ENCODE measurements around the gene ZDHHC3.

Gene ZDHHC3

GRCh38 chr3:44883999-44884431 lies 92.0 kb downstream of the ZDHHC3 start:
- no peaks in the 10 kb centered on the region for H3K36me3 ChIP-seq (ENCODE audit: control insufficient read depth, low read length)
- H3K9me2 ChIP-seq (replicated peaks; ENCODE audit: control insufficient read depth, low read length) = no peaks in the 10 kb centered on the region
- TF ChIP-seq EZH2phosphoT487 (IDR thresholded peaks at IDR 0.05; ENCODE audit: borderline replicate concordance, low read length) (no peak), CTCF (IDR thresholded peaks at IDR 0.05; ENCODE audit: low read depth, low read length, poor library complexity, severe bottlenecking) (no peak)
- no peaks in the 10 kb centered on the region for H3K79me2 ChIP-seq (ENCODE audit: control insufficient read depth, low read length)
- H4K20me1 ChIP-seq (ENCODE audit: control insufficient read depth, insufficient read depth, low read depth, low read length) = no peaks in the 10 kb centered on the region
- H3K4me1 ChIP-seq (ENCODE audit: control insufficient read depth, low read length) = no peaks in the 10 kb centered on the region
- no peaks in the 10 kb centered on the region for H3K9me3 ChIP-seq (ENCODE audit: control insufficient read depth, insufficient read depth, low read length)
- no peaks in the 10 kb centered on the region for H3F3A ChIP-seq (ENCODE audit: control insufficient read depth, insufficient read depth)
- H3K4me2 ChIP-seq (ENCODE audit: low read length) = no peak overlapping the region
- H3K27ac ChIP-seq (ENCODE audit: low read depth, low read length) = no peak overlapping the region
- no peak overlapping the region for H3K4me3 ChIP-seq (ENCODE audit: low read length)
- peaks cover 8% of the 10 kb centered on the region; the same call in 1 of the 2 replicates for H3K27me3 ChIP-seq (ENCODE audit: control insufficient read depth, low read length)

DNA sequence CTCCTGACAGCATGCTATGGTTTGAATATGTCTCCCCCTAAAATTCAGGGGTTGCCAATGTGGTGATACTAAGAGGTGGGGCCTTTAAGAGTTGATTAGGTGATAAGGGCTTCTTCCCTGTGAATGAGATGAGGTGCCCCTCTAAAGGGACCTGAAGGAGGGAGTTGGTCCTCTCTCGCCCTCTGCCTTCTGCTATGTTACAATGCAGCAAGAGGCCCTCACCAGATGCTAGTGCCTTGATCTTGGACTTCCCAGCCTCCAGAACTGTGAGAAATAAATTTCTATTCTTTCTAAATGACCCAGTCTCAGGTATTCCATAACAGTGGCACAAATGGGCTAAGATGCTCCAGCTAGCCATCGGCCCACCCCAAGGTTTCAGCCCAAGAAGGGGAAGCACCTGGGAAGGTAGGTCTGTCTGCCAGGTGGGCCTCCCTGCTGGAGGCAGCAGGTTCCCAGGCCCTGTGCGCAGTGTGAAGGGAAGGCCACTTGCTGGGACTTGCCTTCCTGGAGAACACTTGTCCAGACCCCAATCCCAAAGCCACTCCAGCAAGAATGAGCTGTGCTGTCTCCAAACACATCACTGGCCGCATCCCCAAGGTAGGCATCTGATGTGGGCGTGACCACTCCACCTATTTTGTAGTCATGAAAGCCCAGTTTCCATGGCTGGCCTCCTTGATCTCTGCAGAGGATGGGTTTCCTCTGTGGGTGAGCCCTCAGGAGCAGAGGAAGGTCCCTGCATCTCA lies 92.6 kb downstream of the ZDHHC3 start:
- H3K9me2 ChIP-seq (replicated peaks; ENCODE audit: control insufficient read depth, low read length) = no peaks in the 10 kb centered on the region
- no peak overlapping the region for H3K4me3 ChIP-seq (ENCODE audit: low read length)
- H4K20me1 ChIP-seq (ENCODE audit: control insufficient read depth, insufficient read depth, low read depth, low read length) = no peaks in the 10 kb centered on the region
- no peak overlapping the region for H3K27ac ChIP-seq (ENCODE audit: low read depth, low read length)
- H3K27me3 ChIP-seq (ENCODE audit: control insufficient read depth, low read length) = peaks cover 8% of the 10 kb centered on the region; the same call in 1 of the 2 replicates
- no peaks in the 10 kb centered on the region for H3K9me3 ChIP-seq (ENCODE audit: control insufficient read depth, insufficient read depth, low read length)
- H3K4me2 ChIP-seq (ENCODE audit: low read length) = no peak overlapping the region
- no peaks in the 10 kb centered on the region for H3K4me1 ChIP-seq (ENCODE audit: control insufficient read depth, low read length)
- H3F3A ChIP-seq (ENCODE audit: control insufficient read depth, insufficient read depth) = no peaks in the 10 kb centered on the region
- H3K79me2 ChIP-seq (ENCODE audit: control insufficient read depth, low read length) = no peaks in the 10 kb centered on the region
- TF ChIP-seq EZH2phosphoT487 (IDR thresholded peaks at IDR 0.05; ENCODE audit: borderline replicate concordance, low read length) = no peak
- TF ChIP-seq CTCF (IDR thresholded peaks at IDR 0.05; ENCODE audit: low read depth, low read length, poor library complexity, severe bottlenecking) = no peak
- no peaks in the 10 kb centered on the region for H3K36me3 ChIP-seq (ENCODE audit: control insufficient read depth, low read length)

- H3K36me3 ChIP-seq (ENCODE audit: control insufficient read depth, low read length) = no peaks in the 10 kb centered on the region
- H3K4me1 ChIP-seq (ENCODE audit: control insufficient read depth, low read length) = no peaks in the 10 kb centered on the region
- H3K79me2 ChIP-seq (ENCODE audit: control insufficient read depth, low read length) = no peaks in the 10 kb centered on the region
- no peaks in the 10 kb centered on the region for H3K9me2 ChIP-seq (replicated peaks; ENCODE audit: control insufficient read depth, low read length)
- TF ChIP-seq CTCF (IDR thresholded peaks at IDR 0.05; ENCODE audit: low read depth, low read length, poor library complexity, severe bottlenecking) (no peak), EZH2phosphoT487 (IDR thresholded peaks at IDR 0.05; ENCODE audit: borderline replicate concordance, low read length) (no peak)
- no peak overlapping the region for H3K4me2 ChIP-seq (ENCODE audit: low read length)
- H3K4me3 ChIP-seq (ENCODE audit: low read length) = no peak overlapping the region
- H3K9me3 ChIP-seq (ENCODE audit: control insufficient read depth, insufficient read depth, low read length) = no peaks in the 10 kb centered on the region
- no peak overlapping the region for H3K27ac ChIP-seq (ENCODE audit: low read depth, low read length)
- H3F3A ChIP-seq (ENCODE audit: control insufficient read depth, insufficient read depth) = no peaks in the 10 kb centered on the region
- H4K20me1 ChIP-seq (ENCODE audit: control insufficient read depth, insufficient read depth, low read depth, low read length) = no peaks in the 10 kb centered on the region
- H3K27me3 ChIP-seq (ENCODE audit: control insufficient read depth, low read length) = peaks cover 6% of the 10 kb centered on the region; the same call in 1 of the 2 replicates
Measured at GRCh38 chr3:44880284-44880683, 95.7 kb downstream of the ZDHHC3 start.

Data from DOHH2 (cell line).